GM12891 (cell line): ENCODE measurements around the gene TACO1.

Source experiments
- DNase-seq: peaks from one replicate; pipeline ENCODE4 v3.0.0; 2011; ENCODE audit warnings: low spot score; ENCODE audit not compliant: insufficient read length
- FAIRE-seq: peaks from 2 replicates; lab custom pipeline; 2011; peaks lifted over from hg19 to GRCh38; lab: Jason Lieb, UNC
- PAX5 ChIP-seq: IDR thresholded peaks from 2 replicates; pipeline ENCODE4 v1.6.1; 2011; ENCODE audit warnings: low read length, moderate library complexity, mild to moderate bottlenecking; ENCODE audit not compliant: insufficient read depth, severe bottlenecking
- POLR2A ChIP-seq: IDR thresholded peaks from 2 replicates; pipeline ENCODE4 v1.6.1; 2011; ENCODE audit warnings: low read depth, low read length, control low read depth
- POLR2AphosphoS5 ChIP-seq: IDR thresholded peaks from 2 replicates; pipeline ENCODE4 v1.6.1; 2011; ENCODE audit warnings: low read depth, low read length, control low read depth
- POU2F2 ChIP-seq: IDR thresholded peaks from 2 replicates; pipeline ENCODE4 v1.6.1; 2011; ENCODE audit warnings: low read depth, mild to moderate bottlenecking, control low read depth, low read length, moderate library complexity
- SPI1 ChIP-seq: IDR thresholded peaks from 2 replicates; pipeline ENCODE4 v1.6.1; 2011; ENCODE audit warnings: low read depth, low read length, control low read depth
- TAF1 ChIP-seq: IDR thresholded peaks from 2 replicates; pipeline ENCODE4 v1.6.1; 2011; ENCODE audit warnings: low read depth, low read length, control low read depth

The TACO1 gene

DNA sequence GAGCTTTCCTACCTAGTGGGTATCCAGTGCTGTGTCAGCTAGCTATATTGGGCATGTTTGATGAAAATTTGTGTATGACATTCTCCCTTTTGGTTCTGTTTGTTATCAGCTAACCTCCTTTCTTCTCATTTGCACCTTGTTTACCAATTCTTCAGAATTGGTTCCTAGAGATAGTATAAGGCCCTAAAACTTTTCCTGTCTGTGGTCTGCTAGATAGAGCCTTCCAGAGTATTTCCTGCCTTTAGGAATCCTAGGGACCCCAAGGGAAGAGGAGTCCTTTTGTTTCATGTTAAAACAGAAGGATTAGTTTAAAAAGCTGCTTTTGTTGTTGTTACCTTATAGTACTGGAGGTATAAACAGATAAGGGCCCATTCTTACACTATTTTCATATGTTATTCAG lies 33.0 kb downstream of the TACO1 start:
- FAIRE-seq (no peak), DNase-seq (no peak)
- TF ChIP-seq SPI1, result no peak
- no peak for TF ChIP-seq POLR2A
- no peak for TF ChIP-seq TAF1
- no peak for TF ChIP-seq PAX5
- no peak for TF ChIP-seq POLR2AphosphoS5
- no peak for TF ChIP-seq POU2F2

DNA sequence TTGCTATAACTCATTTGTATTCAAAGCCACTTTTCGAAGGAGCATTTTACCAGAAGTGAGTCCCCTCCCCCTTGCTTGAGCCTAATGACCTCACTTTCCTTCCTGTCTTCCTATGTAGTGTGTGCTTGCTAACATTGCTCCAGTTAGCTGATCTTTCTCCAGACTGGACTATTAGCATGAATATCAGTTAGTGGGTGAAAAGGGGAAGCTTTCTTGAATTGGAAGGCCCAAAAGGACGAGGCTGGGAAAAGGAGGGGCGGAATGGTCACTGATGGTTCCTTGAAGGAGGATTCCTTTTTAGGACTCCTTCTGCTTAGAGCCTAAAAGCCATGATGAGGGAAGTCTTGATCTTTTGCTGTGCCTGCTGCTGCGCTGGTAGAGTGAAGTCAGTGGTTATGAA lies 33.5 kb downstream of the TACO1 start:
- TF ChIP-seq POLR2AphosphoS5 (no peak), SPI1 (no peak), PAX5 (no peak), POLR2A (no peak), POU2F2 (no peak), TAF1 (no peak)
- DNase-seq (no peak), FAIRE-seq (no peak)

DNA sequence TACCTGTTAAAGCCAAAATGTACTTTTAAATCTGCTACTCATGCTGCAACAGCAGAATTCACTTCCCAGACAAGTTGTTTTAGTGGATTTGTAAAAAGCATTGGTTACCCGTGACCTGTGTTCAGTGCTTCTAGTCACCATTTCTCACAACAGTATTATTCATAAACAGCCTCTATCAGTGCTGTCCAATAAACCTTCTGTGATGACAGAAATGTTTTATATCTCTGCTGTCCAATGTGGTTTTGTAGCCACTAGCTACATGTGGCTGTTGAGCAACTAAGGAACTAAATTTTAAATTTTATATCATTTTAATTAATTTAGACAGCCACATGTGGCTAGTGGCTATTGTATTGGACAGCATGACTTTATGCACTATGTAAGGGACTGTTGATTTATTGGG lies 34.1 kb downstream of the TACO1 start:
- FAIRE-seq, result no peak
- TF ChIP-seq PAX5 (no peak), TAF1 (no peak), SPI1 (no peak), POU2F2 (no peak), POLR2A (no peak), POLR2AphosphoS5 (no peak)
- no peak for DNase-seq

- FAIRE-seq (no peak), DNase-seq (no peak)
Measured at GRCh38 chr17:63635290-63635689, 34.6 kb downstream of the TACO1 start.

DNA sequence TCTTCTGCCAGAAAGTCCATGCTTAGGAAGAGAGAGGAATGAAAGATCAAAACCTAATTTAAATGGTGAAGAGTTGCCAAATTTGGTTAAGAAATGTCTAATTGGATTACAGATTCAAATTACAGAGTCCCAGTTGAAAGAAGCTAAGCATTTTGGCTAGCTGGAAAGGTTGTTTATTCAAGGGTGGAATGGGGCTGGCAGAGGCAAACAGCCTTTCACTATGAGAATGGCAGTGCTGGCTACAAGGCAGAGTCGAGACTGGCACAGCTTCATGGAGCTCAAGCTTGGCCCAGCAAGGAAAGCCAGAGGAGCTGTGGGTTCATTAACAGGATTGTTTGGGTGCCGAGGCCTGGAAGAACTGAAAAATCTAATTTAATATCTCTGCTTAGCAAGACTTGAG lies 35.1 kb downstream of the TACO1 start:
- no peak for TF ChIP-seq SPI1
- TF ChIP-seq POU2F2, result no peak
- TF ChIP-seq POLR2A, result no peak
- no peak for TF ChIP-seq POLR2AphosphoS5
- no peak for TF ChIP-seq PAX5
- no peak for TF ChIP-seq TAF1
- FAIRE-seq, result no peak

More at GRCh38 chr17:63635290-63635689, 34.6 kb downstream of the TACO1 start:
- TF ChIP-seq TAF1 (no peak), SPI1 (no peak), POLR2AphosphoS5 (no peak), POLR2A (no peak), PAX5 (no peak), POU2F2 (no peak)

DNA sequence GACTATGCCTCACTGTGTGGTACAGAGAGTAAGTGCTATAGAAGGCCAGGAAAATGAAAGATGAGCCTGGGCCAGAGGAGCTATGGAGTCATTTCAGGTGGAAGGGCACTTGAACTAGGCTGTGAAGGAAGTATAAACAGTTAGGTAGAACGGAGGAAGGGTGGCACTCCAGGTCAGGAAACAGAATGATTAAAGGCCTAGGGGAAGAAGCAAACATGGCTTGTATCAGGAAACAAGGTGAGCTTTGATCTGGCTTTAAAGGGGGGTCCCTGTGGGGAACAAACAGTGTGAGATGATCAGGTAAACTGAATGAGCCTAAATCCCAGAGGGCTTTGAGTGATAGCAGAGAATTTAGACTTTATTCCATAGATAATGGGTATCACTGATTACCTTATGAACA lies 38.4 kb downstream of the TACO1 start:
- DNase-seq, result no peak
- TF ChIP-seq POLR2AphosphoS5, result no peak
- no peak for TF ChIP-seq POU2F2
- no peak for TF ChIP-seq POLR2A
- no peak for TF ChIP-seq PAX5
- TF ChIP-seq SPI1, result no peak
- no peak for TF ChIP-seq TAF1
- no peak for FAIRE-seq

More for the DNA sequence above, 35.1 kb downstream of the TACO1 start:
- no peak for DNase-seq

DNA sequence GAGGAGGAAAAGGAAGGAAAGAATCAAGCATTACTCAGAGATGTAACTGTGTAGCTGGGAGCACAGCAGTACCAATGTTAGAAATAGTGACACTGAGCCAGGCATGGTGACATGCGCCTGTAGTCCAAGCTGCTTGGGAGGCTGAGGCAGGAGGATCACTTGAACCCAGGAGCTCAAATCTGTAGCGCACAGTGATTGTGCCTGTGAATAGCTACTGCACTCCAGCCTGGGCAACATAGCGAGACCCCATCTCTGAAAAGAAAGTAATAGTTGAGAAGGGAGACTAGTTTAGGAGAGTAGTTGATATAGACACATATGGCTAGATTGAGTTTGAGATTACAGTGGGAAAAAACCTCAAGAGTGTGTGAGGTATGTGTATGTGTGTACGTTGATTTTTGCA lies 39.3 kb downstream of the TACO1 start:
- FAIRE-seq (no peak), DNase-seq (no peak)
- TF ChIP-seq SPI1, result no peak
- TF ChIP-seq TAF1, result no peak
- no peak for TF ChIP-seq PAX5
- TF ChIP-seq POLR2AphosphoS5, result no peak
- no peak for TF ChIP-seq POU2F2
- TF ChIP-seq POLR2A, result no peak

DNA sequence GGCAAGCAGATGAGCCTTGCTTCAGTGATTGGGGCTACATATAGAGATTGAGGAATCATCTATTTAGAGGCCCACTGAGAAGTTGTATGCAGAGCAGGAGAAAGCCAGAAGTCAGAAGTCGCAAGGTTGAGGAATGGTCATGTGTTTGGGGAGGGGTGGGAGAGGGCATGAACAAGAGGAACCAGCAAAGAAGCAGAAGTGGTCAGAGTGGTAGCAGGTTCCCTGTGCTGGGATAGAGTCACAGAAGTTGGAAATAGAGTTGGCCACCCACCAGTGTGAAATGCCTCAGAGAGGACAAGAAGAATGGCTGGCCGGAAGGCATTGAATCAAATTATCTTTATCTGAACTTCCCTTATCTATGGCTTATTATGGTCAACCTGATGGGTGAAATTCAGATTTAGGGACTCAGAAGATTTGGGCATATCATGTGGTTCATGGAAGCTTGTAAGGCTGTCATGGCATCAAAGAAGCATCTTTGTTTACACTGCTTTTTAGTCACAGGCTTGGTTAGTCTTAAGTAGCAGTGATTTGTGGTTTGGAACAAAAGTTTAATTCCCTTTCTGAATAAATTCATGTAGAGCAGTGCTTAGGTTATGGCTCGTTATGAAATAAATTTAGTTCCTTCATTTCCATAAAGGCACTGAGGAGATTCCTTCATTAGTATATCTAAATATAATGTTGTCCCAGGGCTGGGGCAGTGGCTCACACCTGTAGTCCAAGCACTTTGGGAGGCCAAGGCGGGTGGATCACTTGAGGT lies 41.2 kb downstream of the TACO1 start:
- no peak for FAIRE-seq
- TF ChIP-seq POU2F2 (no peak), POLR2A (no peak), SPI1 (0 out of 2 replicates have a peak, but pooled peaks have one; percentile 30)
- no peak for DNase-seq

DNA sequence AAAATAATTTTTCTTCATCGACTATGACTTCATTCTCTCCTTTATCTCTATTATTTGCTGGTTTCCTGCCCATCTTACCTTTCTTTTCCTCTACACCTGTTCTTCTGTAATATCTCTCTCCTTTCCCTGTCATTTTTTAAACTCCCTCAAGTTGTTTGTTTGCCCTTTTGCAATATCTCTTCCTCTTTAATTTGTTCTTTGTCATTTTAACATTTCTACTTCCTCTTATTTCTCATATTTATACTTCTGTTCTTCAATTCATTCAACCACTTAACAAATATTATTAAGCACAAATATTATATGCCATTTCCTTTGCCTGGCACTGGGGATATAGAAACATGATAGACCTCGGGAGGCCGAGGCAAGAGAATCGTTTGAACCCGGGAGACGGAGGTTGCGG lies 44.2 kb downstream of the TACO1 start:
- FAIRE-seq (no peak), DNase-seq (no peak)
- TF ChIP-seq PAX5 (no peak), TAF1 (no peak), POLR2AphosphoS5 (no peak), POLR2A (no peak), SPI1 (no peak), POU2F2 (no peak)
